HepG2 (cell line): ENCODE results near the gene CREBRF. TPM values are rescaled to one million over a fixed set of nuclear protein-coding genes. Genes with fewer than 3 reads are reported as not detected.
A peak's percentile ranks its signal among the peaks of the same experiment; 100 is the strongest.

ENCODE experiments used
- CCDC6 ChIP-seq: sonication (generic); formaldehyde crosslinking; IDR thresholded peaks from 2 replicates; pipeline ENCODE4 v1.8.1; 2022; ENCODE audit warnings: mild to moderate bottlenecking, missing genetic modification reagents, moderate library complexity
- CENPT ChIP-seq: sonication (generic); formaldehyde crosslinking; IDR thresholded peaks from 2 replicates; pipeline ENCODE4 v1.8.0; 2022; ENCODE audit warnings: low read depth, mild to moderate bottlenecking, moderate library complexity, missing genetic modification reagents
- E2F1 ChIP-seq: sonication (generic); formaldehyde crosslinking; IDR thresholded peaks from 2 replicates; pipeline ENCODE4 v1.5.0; 2020; ENCODE audit warnings: missing genetic modification reagents
- EED ChIP-seq: sonication (generic); formaldehyde crosslinking; IDR thresholded peaks from 2 replicates; pipeline ENCODE4 v1.5.0; 2020; ENCODE audit warnings: mild to moderate bottlenecking, missing genetic modification reagents
- FOXM1 ChIP-seq: sonication (generic); formaldehyde crosslinking; IDR thresholded peaks from 2 replicates; pipeline ENCODE4 v1.5.0; 2020; ENCODE audit warnings: missing genetic modification reagents
- HNRNPLL ChIP-seq: fragments of 200-400 bp; formaldehyde crosslinking; IDR thresholded peaks from 2 replicates; pipeline ENCODE4 v1.6.1; 2017; ENCODE audit warnings: mild to moderate bottlenecking, low read depth, low read length; ENCODE audit not compliant: poor library complexity, severe bottlenecking
- JUND ChIP-seq: sonication (generic); formaldehyde crosslinking; IDR thresholded peaks from 2 replicates; pipeline ENCODE4 v1.8.0; 2022; ENCODE audit warnings: mild to moderate bottlenecking, missing genetic modification reagents
- KAT7 ChIP-seq: IDR thresholded peaks from 2 replicates; pipeline ENCODE4 v1.6.1; 2018; ENCODE audit warnings: borderline replicate concordance, missing compliant biosample characterization
- MED8 ChIP-seq: sonication (generic); formaldehyde crosslinking; IDR thresholded peaks from 2 replicates; pipeline ENCODE4 v1.8.1; 2023; ENCODE audit warnings: mild to moderate bottlenecking, missing genetic modification reagents; ENCODE audit not compliant: insufficient replicate concordance
- NFKBIZ ChIP-seq: IDR thresholded peaks from 2 replicates; pipeline ENCODE4 v1.6.1; 2018; ENCODE audit warnings: missing genetic modification reagents, missing compliant biosample characterization
- PAX8 ChIP-seq: sonication (generic); formaldehyde crosslinking; IDR thresholded peaks from 2 replicates; pipeline ENCODE4 v1.8.0; 2022; ENCODE audit warnings: mild to moderate bottlenecking, missing genetic modification reagents, borderline replicate concordance
- PHF5A ChIP-seq: IDR thresholded peaks from one replicate; pipeline ENCODE4 v1.6.1; 2018; ENCODE audit warnings: low read depth, missing genetic modification reagents; ENCODE audit not compliant: unreplicated experiment
- RAD21 ChIP-seq: fragments of 450-650 bp; formaldehyde crosslinking; IDR thresholded peaks from 2 replicates; pipeline ENCODE4 v1.5.0; 2020; ENCODE audit warnings: mild to moderate bottlenecking
- RARA ChIP-seq: IDR thresholded peaks from 2 replicates; pipeline ENCODE4 v1.6.1; 2016; ENCODE audit warnings: missing genetic modification reagents, missing compliant biosample characterization
- SIX1 ChIP-seq: sonication (generic); formaldehyde crosslinking; IDR thresholded peaks from 2 replicates; pipeline ENCODE4 v1.4.0; 2020; ENCODE audit warnings: missing genetic modification reagents, borderline replicate concordance
- SKI ChIP-seq: fragments of 450-650 bp; IDR thresholded peaks from one replicate; pipeline ENCODE4 v1.6.1; 2018; ENCODE audit warnings: mild to moderate bottlenecking; ENCODE audit not compliant: partially characterized antibody
- SRF ChIP-seq: IDR thresholded peaks from 2 replicates; pipeline ENCODE4 v1.6.1; 2011; ENCODE audit warnings: mild to moderate bottlenecking, low read depth, low read length, moderate library complexity
- TEAD2 ChIP-seq: sonication (generic); formaldehyde crosslinking; IDR thresholded peaks from 2 replicates; pipeline ENCODE4 v1.9.0; 2021; ENCODE audit warnings: missing genetic modification reagents
- TFDP1 ChIP-seq: IDR thresholded peaks from 2 replicates; pipeline ENCODE4 v1.6.1; 2016; ENCODE audit warnings: missing compliant biosample characterization, missing genetic modification reagents, borderline replicate concordance
- ZBTB8A ChIP-seq: sonication (generic); formaldehyde crosslinking; IDR thresholded peaks from 2 replicates; pipeline ENCODE4 v1.4.0; 2020; ENCODE audit warnings: mild to moderate bottlenecking, low read depth, missing genetic modification reagents, borderline replicate concordance
- ZNF263 ChIP-seq: sonication (generic); formaldehyde crosslinking; IDR thresholded peaks from 2 replicates; pipeline ENCODE4 v1.4.0; 2020; ENCODE audit warnings: missing genetic modification reagents
- ZNF329 ChIP-seq: sonication (generic); formaldehyde crosslinking; IDR thresholded peaks from 2 replicates; pipeline ENCODE4 v1.9.0; 2021; ENCODE audit warnings: low read depth, mild to moderate bottlenecking, missing genetic modification reagents
- ZNF335 ChIP-seq: sonication (generic); formaldehyde crosslinking; IDR thresholded peaks from 2 replicates; pipeline ENCODE4 v1.4.0; 2020; ENCODE audit warnings: missing genetic modification reagents
- ZNF574 ChIP-seq: sonication (generic); formaldehyde crosslinking; IDR thresholded peaks from 2 replicates; pipeline ENCODE4 v1.4.0; 2020; ENCODE audit warnings: missing genetic modification reagents
- ZNF629 ChIP-seq: sonication (generic); formaldehyde crosslinking; conservative IDR thresholded peaks from 2 replicates; pipeline ENCODE4 v1.5.0; 2020; ENCODE audit warnings: missing genetic modification reagents
- ZSCAN29 ChIP-seq: sonication (generic); formaldehyde crosslinking; conservative IDR thresholded peaks from 2 replicates; pipeline ENCODE4 v1.4.0; 2020; ENCODE audit warnings: mild to moderate bottlenecking, missing genetic modification reagents
- polyA plus RNA-seq, 8 experiments: library from polyadenylated mRNA; depleted of rRNA in 3 of 8; stranded (reverse) in 7 of 8; unstranded in 1 of 8; fragments of >200 nt; fragmentation: Illumina TruSeq in 4 of 8; extraction: Trizol in 4 of 8; gene quantifications; 2 replicates each; pipeline versions ENCODE4 v1.2.1 to v1.2.3, GENCODE V29; 2011 to 2016; ENCODE audit warnings: low read depth in 4 of 8, missing spikeins in 1 of 8, mixed read lengths in 1 of 8; ENCODE audit not compliant: insufficient read depth in 1 of 8
- total RNA-seq, 5 experiments: library from RNA; depleted of rRNA; stranded (reverse); fragments of >200 nt; fragmentation: Illumina TruSeq; extraction: Trizol; gene quantifications; 2 replicates each; pipeline ENCODE4 v1.2.3, GENCODE V29; 2016; ENCODE audit warnings: low read depth in 1 of 5

The CREBRF gene
- total and polyA plus RNA-seq, 2 of the 13 experiments (the other 11 are each of a cell fraction or from before 2014, with no cell fraction given): 4.5 to 10.2 TPM

DNA sequence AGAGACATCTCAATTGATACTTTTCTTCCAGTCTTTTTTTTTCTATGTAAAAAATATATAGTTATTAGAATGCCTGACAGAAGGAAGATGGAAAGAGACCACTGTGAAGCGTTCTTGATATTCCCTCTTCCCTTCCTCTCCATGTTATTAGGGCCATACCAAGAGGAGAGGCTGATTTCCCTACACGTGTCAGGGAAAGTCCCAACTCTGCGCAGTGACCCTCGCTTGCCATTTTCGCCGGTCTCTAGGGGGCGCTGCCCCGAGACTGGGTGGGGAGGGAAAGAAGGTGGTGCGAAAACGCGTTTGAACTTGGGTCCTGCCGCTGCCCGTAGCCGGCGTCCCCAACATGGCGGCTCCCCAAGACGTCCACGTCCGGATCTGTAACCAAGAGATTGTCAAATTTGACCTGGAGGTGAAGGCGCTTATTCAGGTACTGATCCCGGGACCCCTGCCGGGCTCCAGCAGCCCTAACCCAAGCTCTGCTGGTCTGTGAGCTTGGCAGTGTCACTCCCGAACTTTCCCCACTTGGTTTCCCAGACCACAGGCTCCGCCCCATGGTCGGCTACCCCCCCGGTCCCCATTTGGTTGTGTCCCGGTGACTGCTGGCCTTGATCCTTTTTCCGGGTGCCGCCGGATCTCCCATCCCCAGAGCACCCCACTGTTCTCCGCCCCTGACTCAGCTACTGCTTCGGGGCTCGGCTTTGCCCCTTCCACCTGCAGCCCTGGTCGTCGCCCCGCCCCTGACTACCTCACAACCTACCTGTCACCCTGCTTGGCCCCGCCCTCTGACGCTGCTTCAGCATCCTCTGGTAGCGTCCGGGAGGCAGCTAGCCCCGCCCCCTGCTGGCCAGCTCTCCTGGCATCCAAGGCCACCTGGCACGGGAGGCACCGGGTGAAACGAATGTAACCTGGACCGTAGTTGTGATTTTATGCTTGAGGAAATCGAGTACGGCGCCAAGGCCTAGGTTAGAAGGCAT lies 88.3 kb downstream of the CREBRF start, which contains the start of gene BNIP1 (continued):
- TF ChIP-seq EED (CRISPR knock-in tag): peak; percentile 15; the same call in 1 of the 2 replicates
- TF ChIP-seq ZNF574 (CRISPR knock-in tag): peak; percentile 97
- TF ChIP-seq ZNF335 (CRISPR knock-in tag): peak; percentile 77; the same call in 1 of the 2 replicates
- TF ChIP-seq SRF: no peak
- no peak for TF ChIP-seq ZNF329
- no peak for TF ChIP-seq ZNF629
- no peak for TF ChIP-seq SKI
- TF ChIP-seq RARA (CRISPR knock-in tag): peak; percentile 32
- TF ChIP-seq ZBTB8A: no peak
- TF ChIP-seq PHF5A (CRISPR knock-in tag): peak; percentile 75
- TF ChIP-seq SIX1 (CRISPR knock-in tag): no peak
- TF ChIP-seq FOXM1 (CRISPR knock-in tag): no peak
- TF ChIP-seq PAX8 (CRISPR knock-in tag): no peak
- TF ChIP-seq JUND (CRISPR knock-in tag): no peak
- peak; percentile 75; the same call in 1 of the 2 replicates for TF ChIP-seq KAT7 (CRISPR knock-in tag)
- no peak; the same call in 1 of the 2 replicates for TF ChIP-seq E2F1
- no peak for TF ChIP-seq TEAD2 (CRISPR knock-in tag)
- peak; percentile 99 for TF ChIP-seq NFKBIZ (CRISPR knock-in tag)
- no peak for TF ChIP-seq CENPT
- no peak for TF ChIP-seq ZSCAN29 (CRISPR knock-in tag)
- TF ChIP-seq MED8: no peak
- TF ChIP-seq HNRNPLL: peak; percentile 44
- peak; percentile 90 for TF ChIP-seq CCDC6 (CRISPR knock-in tag)
- TF ChIP-seq TFDP1: peak; percentile 63; the same call in 1 of the 2 replicates
- TF ChIP-seq ZNF263: no peak
- peak; percentile 54 for TF ChIP-seq RAD21
